Activated T-cell treated with anti-CD3 and anti-CD28 coated beads, Interleukin-2, amount 50 U/mL, for 1 hour (primary cell): ENCODE measurements around the gene ADAMTS14.
"Not testable (repeated sequence)": the region's sequence is repeated elsewhere in the genome, so short reads cannot be mapped to it uniquely, and the experiment has no call there.

Experiments used
- DNase-seq: peaks from one replicate; pipeline ENCODE4 v3.0.0-alpha.2; 2020

The ADAMTS14 gene

GRCh38 chr10:70656489-70656888, 15.8 kb upstream of the ADAMTS14 start:
- DNase-seq = no peak

- DNase-seq = no peak
Observed at GRCh38 chr10:70657041-70657440, 15.3 kb upstream of the ADAMTS14 start.

GRCh38 chr10:70658582-70659136, 13.6 kb upstream of the ADAMTS14 start:
- DNase-seq = no peak

GRCh38 chr10:70659306-70659705, 13.0 kb upstream of the ADAMTS14 start:
- DNase-seq = no peak

GRCh38 chr10:70660722-70661121, 11.6 kb upstream of the ADAMTS14 start:
- DNase-seq = no peak

- DNase-seq = no peak
Observed at GRCh38 chr10:70661623-70662361, 10.5 kb upstream of the ADAMTS14 start.

GRCh38 chr10:70662362-70663220, 9.7 kb upstream of the ADAMTS14 start:
- DNase-seq = no peak

GRCh38 chr10:70663458-70664409, 8.6 kb upstream of the ADAMTS14 start:
- not testable (repeated sequence) for DNase-seq

GRCh38 chr10:70664702-70665195, 7.6 kb upstream of the ADAMTS14 start:
- DNase-seq = no peak

- no peak for DNase-seq
Observed at GRCh38 chr10:70666960-70667798, 5.1 kb upstream of the ADAMTS14 start.

- DNase-seq = not testable (repeated sequence)
Observed at GRCh38 chr10:70667818-70668217, 4.5 kb upstream of the ADAMTS14 start.

- DNase-seq = no peak
Observed at GRCh38 chr10:70668454-70668970, 3.8 kb upstream of the ADAMTS14 start.

- no peak for DNase-seq
Observed at GRCh38 chr10:70669015-70669414, 3.3 kb upstream of the ADAMTS14 start.

GRCh38 chr10:70669732-70670317, 2.5 kb upstream of the ADAMTS14 start:
- DNase-seq = no peak

- no peak for DNase-seq
Observed at GRCh38 chr10:70671619-70672164, 614 bp upstream of the ADAMTS14 start.

- no peak for DNase-seq
Observed at GRCh38 chr10:70673043-70673928, 980 bp downstream of the ADAMTS14 start.

- no peak for DNase-seq
Observed at GRCh38 chr10:70673929-70674559, 1.7 kb downstream of the ADAMTS14 start.

- DNase-seq = no peak
Observed at GRCh38 chr10:70674560-70675495, 2.5 kb downstream of the ADAMTS14 start.
